ENCODE measurements around the gene ACVR1. TPM values are rescaled to one million over a fixed set of nuclear protein-coding genes. Genes with fewer than 3 reads are reported as not detected.
"Not testable (repeated sequence)": the region's sequence is repeated elsewhere in the genome, so short reads cannot be mapped to it uniquely, and the experiment has no call there.

ACVR1 gene
- total RNA-seq, 1 donor from 2014 or later = 41.3 TPM

- intact Hi-C loops (cut with micrococcal nuclease) = no loop called here
These were observed 142.9 kb downstream of the ACVR1 start for GRCh38 chr2:157733263-157733662.

- intact Hi-C loops (cut with micrococcal nuclease) = no loop called here
These were observed 143.5 kb downstream of the ACVR1 start for GRCh38 chr2:157732596-157732995.

DNA sequence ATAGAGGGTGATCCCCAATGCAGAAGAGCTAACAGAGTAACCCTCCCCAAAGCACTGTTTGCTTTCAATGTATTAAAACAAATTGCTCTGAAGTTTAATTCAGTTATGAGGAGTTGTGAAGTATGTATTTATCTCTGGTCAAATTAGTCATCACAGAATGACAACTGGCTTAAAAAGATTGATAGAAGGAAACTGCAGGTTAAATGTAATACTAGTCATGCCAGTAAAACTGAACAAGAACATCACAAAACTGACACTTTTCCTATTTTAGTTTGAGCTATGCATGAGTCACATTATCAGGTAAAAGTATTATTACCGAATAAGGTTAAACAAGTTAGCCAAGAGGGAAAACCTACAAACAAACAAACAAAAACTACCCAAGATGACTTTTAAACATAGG is 148.4 kb downstream of the ACVR1 start:
- intact Hi-C loops (cut with micrococcal nuclease) = no loop called here

DNA sequence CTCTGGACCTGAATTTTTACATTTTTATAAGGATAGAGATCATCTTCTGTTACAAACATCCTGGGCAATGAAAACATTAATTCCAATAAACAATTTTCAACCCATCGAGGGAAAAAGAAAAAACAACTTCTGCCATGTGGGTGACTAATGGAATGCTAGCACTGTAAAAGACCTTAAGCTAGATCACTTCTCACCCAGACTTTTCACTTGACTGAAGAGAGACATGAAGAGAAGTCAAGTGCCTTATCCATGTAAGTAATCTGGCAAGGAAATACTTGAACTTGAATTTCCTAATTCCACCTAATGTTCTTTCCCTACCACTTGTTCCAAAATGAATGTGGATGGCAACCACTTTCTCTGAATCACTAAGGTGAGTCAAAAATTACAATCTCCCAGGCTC is 149.2 kb downstream of the ACVR1 start:
- intact Hi-C loops (cut with micrococcal nuclease) = no loop called here

DNA sequence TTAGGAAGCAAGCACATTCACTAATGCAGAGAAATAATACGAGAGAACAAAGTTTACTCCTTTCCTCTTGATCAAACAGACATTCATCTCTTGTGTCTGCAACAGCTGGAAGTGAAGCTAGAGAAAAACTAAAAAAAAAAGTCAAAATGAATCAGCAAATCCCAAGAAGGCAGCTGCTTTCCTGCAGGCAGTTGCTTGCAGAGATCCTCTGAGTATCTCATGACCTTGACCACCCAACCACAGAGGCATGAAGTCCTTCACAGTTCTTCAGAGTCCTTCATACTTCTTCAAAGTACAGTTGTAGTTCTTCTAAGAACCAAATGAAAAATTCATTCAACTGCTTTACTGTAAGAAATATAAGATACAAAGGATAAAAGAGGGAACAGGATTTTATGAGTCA is 150.3 kb downstream of the ACVR1 start:
- intact Hi-C loops (cut with micrococcal nuclease) = no loop called here

DNA sequence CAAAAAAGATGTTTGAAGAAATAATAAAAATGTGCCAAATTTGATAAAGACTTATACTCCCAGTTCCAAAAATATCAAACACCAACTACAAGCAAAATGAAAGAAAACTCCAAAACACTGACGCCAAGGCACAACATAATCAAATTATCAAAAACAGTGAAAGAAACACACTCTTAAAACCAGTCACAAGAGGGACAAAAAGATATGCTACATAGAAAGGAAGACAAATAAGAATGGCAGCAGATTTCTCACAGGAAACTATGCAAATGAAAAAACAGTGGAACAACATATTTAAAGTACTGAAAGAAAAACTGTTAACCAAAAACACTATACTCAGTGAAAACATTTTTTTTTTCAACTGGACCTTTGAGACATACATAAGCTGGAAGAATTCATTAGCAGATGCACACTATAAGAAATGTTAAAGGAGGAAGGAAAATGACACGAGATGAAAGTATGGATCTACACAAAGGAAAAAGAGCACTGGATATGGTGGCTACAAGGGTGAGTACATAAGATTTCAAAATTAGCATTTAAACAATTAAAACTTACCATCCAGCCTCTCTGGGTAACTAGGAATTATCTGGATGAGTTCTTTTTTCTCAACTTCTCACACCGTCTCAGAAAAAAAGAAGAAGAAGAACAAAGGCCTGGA is 153.4 kb downstream of the ACVR1 start:
- intact Hi-C loops (cut with micrococcal nuclease) = no loop called here

DNA sequence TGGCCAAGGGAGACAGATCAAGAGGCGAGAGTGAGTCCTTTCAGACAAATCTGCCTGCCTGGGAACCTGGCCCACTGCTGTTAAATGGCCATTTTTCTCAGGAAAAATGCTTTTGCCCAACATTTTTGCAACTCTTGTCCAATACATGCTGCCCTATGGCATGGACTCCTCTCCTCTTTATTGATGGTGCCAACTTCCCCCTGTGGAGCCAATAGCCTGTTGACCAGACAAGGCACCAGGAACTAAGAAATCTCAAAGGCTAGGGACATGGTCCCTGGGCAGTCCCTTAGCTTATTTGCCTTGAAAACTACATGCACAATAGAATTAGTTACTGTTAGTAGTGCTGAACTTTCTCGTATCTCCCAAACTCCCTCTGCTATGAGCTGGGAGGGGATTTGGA is 155.6 kb downstream of the ACVR1 start:
- intact Hi-C loops (cut with micrococcal nuclease) = no loop called here

- intact Hi-C loops (cut with micrococcal nuclease) = not testable (repeated sequence)
These were observed 171.5 kb downstream of the ACVR1 start for GRCh38 chr2:157704653-157705052.

GRCh38 chr2:157704148-157704547 is 172.0 kb downstream of the ACVR1 start:
- intact Hi-C loops (cut with micrococcal nuclease) = not testable (repeated sequence)

- intact Hi-C loops (cut with micrococcal nuclease) = no loop called here
These were observed 176.3 kb downstream of the ACVR1 start for GRCh38 chr2:157699806-157700205.

DNA sequence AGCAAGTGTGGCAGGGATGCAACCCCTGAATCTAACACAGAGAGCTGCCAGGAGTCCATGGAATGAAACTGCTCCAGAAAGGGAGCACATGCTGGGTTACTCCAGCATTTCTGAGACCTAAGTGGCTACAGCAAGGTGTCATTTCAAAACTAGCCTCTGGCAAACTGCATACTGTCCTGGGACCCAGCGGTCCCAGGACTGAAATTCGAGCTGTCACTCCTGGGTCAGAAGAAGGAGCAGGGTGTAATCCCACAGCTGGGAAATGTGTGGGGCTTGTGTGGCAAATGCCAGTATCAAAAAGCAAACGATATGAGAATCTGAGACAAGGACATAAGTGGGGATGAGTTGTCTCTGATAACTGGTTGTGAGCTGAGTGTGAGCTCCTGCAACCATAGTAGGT is 177.1 kb downstream of the ACVR1 start:
- intact Hi-C loops (cut with micrococcal nuclease) = no loop called here

DNA sequence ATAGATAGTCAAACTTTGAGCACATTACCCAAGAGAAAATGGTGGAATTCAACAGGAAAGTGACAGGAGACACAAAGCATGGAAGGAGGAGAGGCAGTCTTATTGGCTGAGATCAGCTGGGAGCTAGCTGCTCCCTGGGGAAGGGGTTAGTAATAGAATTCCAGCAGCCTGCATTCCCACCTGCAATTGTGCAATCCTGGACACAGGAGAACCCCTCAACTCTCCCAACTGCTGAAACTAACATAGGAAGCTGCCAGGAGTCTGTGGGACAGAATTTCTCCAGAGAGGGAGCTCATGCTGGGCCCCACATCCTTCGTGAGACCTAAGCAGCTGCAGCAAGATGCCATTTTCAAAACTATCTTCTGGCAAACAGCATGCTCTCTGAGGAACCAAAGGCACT is 177.7 kb downstream of the ACVR1 start:
- intact Hi-C loops (cut with micrococcal nuclease) = no loop called here

DNA sequence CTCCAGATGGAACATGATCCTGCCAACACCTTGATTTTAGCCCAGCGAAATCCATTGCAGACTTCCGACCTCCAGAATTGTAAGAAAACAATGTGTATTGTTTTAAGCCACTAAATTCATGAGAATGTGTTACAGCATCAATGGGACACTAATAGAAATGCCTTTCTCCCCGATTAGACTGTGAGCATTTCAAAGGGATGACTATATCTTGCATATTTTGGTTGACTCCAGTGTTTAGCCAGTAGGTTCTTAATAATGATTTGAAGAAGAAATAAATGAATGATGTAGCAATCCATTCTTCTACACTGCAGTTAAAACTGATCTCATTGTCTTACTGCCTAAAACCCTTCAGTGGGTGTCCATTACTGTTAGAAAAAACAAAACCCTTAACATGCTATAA is 180.1 kb downstream of the ACVR1 start:
- intact Hi-C loops (cut with micrococcal nuclease) = no loop called here

DNA sequence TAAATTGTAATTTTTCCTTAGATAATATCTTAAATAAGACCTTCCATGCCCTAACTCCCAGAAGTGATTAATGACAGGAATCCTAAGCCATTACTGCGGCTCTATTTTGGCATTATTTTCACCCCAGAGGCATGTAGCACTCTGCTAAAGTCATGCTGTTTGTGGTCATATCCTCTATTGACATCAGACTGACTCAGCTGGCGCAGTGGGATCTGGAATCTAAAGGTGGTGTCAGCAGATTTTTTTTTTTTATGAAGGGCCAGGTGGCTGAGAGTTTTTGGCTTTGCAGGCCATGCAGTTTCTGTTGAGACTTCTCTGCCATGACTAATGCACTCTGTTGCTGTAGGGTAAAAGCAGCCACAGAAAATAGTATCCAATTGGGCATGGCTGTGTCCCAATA is 183.4 kb downstream of the ACVR1 start:
- intact Hi-C loops (cut with micrococcal nuclease) = no loop called here

- intact Hi-C loops (cut with micrococcal nuclease) = no loop called here
These were observed 184.4 kb downstream of the ACVR1 start for GRCh38 chr2:157691695-157692094.

DNA sequence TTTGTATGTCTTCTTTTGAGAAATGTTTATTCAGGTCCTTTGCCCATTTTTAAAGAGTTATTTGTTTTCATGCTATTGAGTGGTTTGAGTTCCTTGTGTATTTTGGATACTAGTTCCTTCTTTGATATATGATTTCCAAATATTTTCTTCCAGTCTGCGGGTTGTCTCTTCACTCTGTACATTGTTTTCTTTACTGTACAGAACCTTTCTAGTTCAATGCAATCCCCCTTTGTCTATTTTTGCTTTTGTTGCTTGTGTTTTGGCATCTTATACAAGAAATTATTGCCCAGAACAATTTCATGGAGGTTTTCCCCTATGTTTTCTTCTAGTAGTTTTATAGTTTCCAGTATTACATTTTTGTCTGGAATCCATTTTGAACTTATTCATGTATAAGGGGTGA is 185.0 kb downstream of the ACVR1 start:
- intact Hi-C loops (cut with micrococcal nuclease) = no loop called here

Other genes with a start within 250 kb of the ACVR1 start
- gene ACVR1C, start 247.5 kb downstream of the ACVR1 start, total RNA-seq = 1.8 and 1.9 TPM in 2 replicates
- 0.07 TPM in 1 of 2 replicates, not detected in the other for gene UPP2, start 225.5 kb upstream of the ACVR1 start, total RNA-seq

Measured in T-helper 1 cell treated with Interleukin-12 subunit alpha and Interleukin-12 subunit beta and Interleukin-4 antibody, amounts not matched to agents 30 ng/mL and 1 ng/mL, for 36 hours (primary cell).